Urinary bladder (tissue), 4 donors: Measurements from ENCODE around the gene ACOXL. TPM values are rescaled to one million over a fixed set of nuclear protein-coding genes. Genes with fewer than 3 reads are reported as not detected.

Source experiments
- DNase-seq: peaks from one replicate; pipeline ENCODE4 v3.0.0-alpha.2; 2015; ENCODE audit errors: extremely low spot score
- H3K27ac ChIP-seq: one replicate; pipeline ENCODE4 v1.5.1; 2013; ENCODE audit warnings: low read depth, mild to moderate bottlenecking, moderate library complexity
- H3K36me3 ChIP-seq: one replicate; pipeline ENCODE4 v1.6.1; 2013; ENCODE audit warnings: mild to moderate bottlenecking, moderate library complexity; ENCODE audit not compliant: insufficient read depth
- H3K4me1 ChIP-seq: one replicate; pipeline ENCODE4 v1.6.1; 2013; ENCODE audit warnings: mild to moderate bottlenecking, moderate library complexity; ENCODE audit not compliant: insufficient read depth
- H3K4me3 ChIP-seq: one replicate; pipeline ENCODE4 v1.5.1; 2013; ENCODE audit warnings: low read depth, low read length
- WGBS: extraction: QIAGEN DNeasy Blood & Tissue Kit; methylation state at CpG from one replicate; pipeline ENCODE4 v1.1.7; 2013; 5-methylcytosine and 5-hydroxymethylcytosine counted together
- polyA plus RNA-seq: library from polyadenylated mRNA; stranded (reverse); fragments of 200-250 nt; gene quantifications from one replicate; pipeline ENCODE4 v1.2.3, GENCODE V29; 2013
- total RNA-seq: library from RNA; depleted of rRNA; stranded (reverse); fragments of >200 nt; gene quantifications from one replicate; pipeline ENCODE4 v1.2.3, GENCODE V29; 2014
- donor health status: healthy with polysubstance abuse.
- donor health status: healthy.

The ACOXL gene
- total and polyA plus RNA-seq, 2 donors = 1.2 to 6.2 TPM

DNA sequence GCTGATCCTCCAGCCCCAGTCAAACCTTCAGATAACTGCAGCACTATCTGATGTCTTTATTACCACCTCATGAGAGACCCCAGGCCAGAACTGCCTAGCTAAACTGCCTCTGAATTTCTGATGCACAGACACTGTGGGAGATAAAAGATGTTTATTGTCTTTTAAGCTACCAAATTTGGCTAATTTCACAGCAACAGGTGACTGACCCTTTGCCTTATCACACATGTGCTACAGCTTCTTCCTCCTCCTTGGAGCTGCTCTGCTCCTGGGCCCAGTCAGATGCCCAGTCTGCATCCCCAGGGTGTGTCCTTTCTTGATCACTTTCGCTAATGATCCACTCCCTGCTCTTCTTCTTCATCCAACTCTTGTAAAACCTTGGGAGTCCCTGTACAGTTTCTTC lies 19.6 kb upstream of the ACOXL start:
- no peaks in the 10 kb centered on the region for H3K36me3 ChIP-seq
- H3K4me1 ChIP-seq = no peaks in the 10 kb centered on the region
- 91% methylated on average over 1 of the region's 1 CpG for WGBS
- DNase-seq = no peak
- no peak overlapping the region for H3K27ac ChIP-seq
- H3K4me3 ChIP-seq = no peak overlapping the region

DNA sequence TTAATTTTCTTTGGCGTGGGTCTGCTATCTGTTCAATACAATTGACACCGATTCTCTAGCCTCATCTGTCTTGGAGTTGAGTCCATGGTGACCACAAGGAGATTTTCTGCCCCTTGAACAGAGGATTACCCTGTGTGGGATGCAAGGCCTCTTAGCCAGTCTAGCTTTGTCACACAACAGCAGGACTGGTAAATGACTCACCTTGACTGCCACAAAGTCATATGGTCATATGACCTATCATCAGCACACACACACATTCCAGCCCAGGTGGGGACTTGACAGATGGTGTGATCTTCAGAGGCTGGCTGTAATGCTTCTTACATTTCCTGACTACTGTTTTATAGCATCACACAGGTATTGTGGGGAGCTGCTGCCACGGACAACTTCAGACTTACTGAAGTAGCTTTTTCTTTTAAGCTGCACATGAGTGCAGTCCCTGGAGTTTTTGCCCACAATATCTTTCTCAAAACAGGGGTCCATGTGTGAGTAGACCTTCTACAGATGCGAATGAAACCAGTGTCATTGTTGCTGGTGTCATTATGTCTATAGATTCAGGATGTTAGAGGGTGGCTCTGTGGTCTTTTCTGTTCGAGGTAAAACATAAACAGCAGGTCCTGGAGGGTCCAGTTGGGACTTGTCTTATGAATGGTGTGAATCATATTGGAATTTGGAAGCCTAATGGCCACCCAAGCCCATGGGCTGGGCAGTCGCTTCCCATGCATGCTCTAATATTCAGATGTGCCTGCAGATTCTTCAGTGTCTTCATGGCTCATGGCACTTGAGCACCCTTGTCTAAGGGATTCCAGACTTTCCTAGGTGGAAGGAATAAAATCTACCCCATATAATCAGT lies 18.6 kb upstream of the ACOXL start:
- H3K4me3 ChIP-seq = no peak overlapping the region
- WGBS = 85% methylated on average over 6 of the region's 6 CpGs
- no peak for DNase-seq
- H3K27ac ChIP-seq = no peak overlapping the region
- H3K36me3 ChIP-seq = no peaks in the 10 kb centered on the region
- H3K4me1 ChIP-seq = no peaks in the 10 kb centered on the region

DNA sequence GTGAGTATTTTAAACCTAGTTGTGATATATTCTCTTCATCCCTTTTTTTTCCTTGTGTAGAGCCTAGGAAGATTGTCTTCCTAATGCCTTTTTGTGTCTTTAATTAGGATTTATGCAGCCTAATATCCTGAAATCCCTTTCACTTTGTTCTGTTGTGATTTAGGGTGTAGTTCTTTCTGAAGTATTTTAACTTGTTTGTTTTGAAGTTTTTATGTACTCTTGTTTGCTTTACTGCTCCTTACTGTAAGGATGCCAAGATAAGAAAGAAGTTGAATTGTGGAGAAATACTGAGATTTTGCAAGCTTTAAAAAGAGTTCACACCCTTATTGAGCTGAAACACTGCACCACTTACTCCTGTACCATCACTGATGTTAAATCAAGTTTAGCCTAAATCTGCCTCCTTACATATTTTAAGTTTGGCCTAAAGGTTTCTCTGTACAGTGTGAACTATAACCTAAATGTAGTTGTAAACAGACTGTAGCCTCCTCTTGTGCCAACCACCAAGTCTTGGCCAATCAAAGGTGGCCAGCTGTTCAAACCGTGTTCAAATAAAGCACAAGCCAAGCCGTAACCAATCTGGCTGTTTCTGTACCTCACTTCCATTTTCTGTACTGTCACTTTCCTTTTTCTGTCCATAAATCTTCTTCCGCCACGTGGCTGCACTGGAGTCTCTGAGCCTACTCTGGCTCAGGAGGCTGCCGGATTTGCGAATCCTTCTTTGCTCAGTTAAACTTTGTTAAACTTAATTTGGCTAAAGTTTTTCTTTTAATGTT lies 17.7 kb upstream of the ACOXL start:
- Histone ChIP-seq H3K4me3 (no peak overlapping the region), H3K4me1 (no peaks in the 10 kb centered on the region), H3K27ac (no peak overlapping the region), H3K36me3 (no peaks in the 10 kb centered on the region)
- no peak for DNase-seq
- 61% methylated on average over 6 of the region's 6 CpGs for WGBS

DNA sequence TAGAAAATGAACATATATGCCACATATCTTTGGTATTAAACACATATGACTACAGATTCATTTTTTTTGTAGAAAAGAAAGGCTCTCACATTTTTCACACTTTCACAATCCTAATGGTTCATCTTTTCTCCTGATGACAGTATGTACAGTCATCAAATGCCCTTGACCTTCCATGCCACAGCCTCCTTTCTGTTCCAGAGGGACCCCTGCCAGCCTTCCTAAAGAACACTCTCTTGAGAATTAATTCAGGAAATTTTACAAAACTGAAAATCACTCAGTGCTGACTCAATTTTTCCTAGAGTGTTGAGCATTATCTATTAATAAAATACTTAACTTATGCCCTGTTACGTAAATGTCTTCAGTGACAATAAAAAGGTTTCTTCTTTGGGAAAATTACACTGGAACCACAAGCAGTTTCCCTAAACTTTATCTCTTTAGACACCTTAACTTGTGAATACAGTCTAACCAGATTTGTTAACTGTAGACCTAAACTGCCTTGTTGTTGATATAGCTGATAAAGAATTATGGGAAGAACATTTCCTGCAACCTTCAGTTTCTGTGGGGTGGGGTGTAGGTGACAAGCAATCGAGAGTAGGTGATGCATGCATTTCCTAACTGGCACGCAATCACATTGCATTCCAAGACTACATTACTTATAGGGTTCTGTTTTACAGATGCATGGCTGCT lies 15.3 kb upstream of the ACOXL start:
- Histone ChIP-seq H3K4me1 (no peaks in the 10 kb centered on the region), H3K36me3 (no peaks in the 10 kb centered on the region), H3K4me3 (no peak overlapping the region), H3K27ac (no peak overlapping the region)
- DNase-seq = no peak
- 71% methylated on average over 3 of the region's 3 CpGs for WGBS

DNA sequence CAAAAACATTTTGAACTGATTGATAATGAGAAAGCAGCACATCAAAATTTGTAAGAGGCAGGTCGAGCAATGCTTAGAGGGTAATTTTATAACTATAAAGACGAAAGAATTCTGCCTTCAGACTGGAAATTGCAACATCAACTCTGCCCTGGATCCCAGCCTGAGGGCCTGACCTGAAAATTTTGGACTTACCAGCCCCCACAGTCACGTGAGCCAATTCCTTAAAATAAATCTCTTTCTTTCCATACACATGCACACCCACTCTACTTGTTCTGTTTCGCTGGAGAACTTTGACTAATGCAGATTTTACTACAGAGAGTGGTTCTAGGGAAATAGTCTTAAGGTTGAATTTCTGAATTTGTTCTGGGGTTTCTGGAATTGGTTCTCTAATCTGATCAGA lies 14.6 kb upstream of the ACOXL start:
- 50% methylated on average over 4 of the region's 4 CpGs for WGBS
- DNase-seq = no peak

DNA sequence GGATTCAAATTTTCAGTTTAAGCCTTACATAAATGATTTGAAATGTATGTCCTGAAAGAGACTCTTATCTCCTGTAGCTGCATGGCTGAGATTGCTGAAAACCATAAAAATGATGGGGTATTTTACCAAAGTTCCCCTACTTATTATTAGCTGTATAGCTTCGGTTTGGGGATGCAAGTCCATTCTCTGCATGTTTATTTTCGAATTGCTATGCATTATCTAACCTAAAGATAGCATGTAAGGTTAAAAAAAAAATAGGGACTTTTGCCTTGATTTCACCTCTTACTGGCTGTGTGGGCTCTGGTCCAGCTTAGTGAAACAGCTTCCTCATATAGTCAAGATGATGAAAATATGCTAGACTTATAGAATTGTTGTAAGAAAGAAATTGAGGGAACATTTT lies 14.0 kb upstream of the ACOXL start:
- no peak for DNase-seq
- H3K4me1 ChIP-seq = no peaks in the 10 kb centered on the region
- 70% methylated on average over 2 of the region's 2 CpGs for WGBS
- H3K27ac ChIP-seq = no peak overlapping the region
- no peaks in the 10 kb centered on the region for H3K36me3 ChIP-seq
- H3K4me3 ChIP-seq = no peak overlapping the region

More for the DNA sequence above, 14.6 kb upstream of the ACOXL start:
- H3K36me3 ChIP-seq = no peaks in the 10 kb centered on the region
- no peak overlapping the region for H3K4me3 ChIP-seq
- no peak overlapping the region for H3K27ac ChIP-seq
- no peaks in the 10 kb centered on the region for H3K4me1 ChIP-seq

DNA sequence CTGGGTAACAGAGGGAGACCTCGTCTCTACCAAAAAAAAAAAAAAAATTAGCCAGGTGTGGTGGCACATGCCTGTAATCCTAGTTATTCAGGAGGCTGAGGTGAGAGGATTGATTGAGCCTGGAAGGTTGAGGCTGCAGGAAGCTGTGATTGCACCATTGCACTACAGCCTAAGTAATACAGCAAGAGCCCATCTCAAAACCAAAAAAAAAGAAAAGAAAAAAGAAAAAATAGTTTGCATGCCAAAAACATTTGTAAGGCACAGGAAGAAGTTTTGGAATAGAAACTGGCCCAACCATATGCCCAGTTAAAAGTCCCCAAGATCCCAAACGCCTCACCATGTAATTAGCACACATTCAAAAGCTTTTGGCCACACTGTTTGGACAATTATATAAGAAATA lies 13.4 kb upstream of the ACOXL start:
- H3K4me1 ChIP-seq = no peaks in the 10 kb centered on the region
- H3K4me3 ChIP-seq = no peak overlapping the region
- no peak for DNase-seq
- no peak overlapping the region for H3K27ac ChIP-seq
- 81% methylated on average over 2 of the region's 2 CpGs for WGBS
- H3K36me3 ChIP-seq = no peaks in the 10 kb centered on the region

DNA sequence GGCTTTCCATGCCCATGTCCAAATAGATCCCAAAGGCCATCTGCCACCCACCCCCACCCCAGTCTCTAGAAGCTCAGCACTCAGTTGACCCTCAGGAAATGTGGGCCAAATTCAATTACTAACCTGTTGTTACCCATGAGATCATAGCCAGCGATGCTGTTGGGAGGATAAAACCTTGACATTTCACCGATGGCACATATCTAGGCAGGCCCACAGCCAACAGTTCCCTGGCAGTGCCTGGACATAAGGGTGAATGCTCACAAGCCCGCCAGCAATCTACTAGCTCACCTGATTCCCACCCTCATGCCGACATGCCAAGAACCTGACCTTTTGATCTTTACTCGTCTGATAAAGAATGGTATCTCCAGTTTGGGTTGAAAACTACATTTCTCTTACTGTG lies 11.8 kb upstream of the ACOXL start:
- Histone ChIP-seq H3K27ac (no peak overlapping the region), H3K36me3 (no peaks in the 10 kb centered on the region), H3K4me3 (no peak overlapping the region), H3K4me1 (no peaks in the 10 kb centered on the region)
- no peak for DNase-seq
- 89% methylated on average over 5 of the region's 5 CpGs for WGBS

DNA sequence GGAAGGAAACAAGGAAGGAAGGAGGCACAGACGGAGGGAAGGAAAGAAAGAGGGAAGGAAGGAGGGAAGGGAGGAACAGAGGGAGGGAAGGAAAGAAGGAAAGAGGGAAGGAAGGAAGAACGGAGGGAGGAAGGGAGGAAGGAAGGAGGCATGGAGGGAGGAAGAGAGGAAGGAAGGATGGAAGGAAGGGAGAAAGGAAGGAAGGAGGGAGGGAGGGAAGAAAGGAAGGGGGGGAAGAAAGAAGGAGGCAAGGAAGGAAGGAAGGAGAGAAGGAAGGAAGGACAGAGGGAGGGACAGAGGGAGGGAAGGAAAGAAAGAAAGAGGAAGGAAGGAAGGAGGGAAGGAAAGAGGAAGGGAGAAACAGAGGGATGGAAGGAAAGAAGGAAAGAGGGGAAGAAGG lies 7.6 kb upstream of the ACOXL start:
- Histone ChIP-seq H3K36me3 (no peaks in the 10 kb centered on the region), H3K4me1 (no peaks in the 10 kb centered on the region), H3K4me3 (no peak overlapping the region), H3K27ac (no peak overlapping the region)
- whole genome bisulfite sequencing = 67% methylated on average over 2 of the region's 2 CpGs
- DNase-seq = no peak

DNA sequence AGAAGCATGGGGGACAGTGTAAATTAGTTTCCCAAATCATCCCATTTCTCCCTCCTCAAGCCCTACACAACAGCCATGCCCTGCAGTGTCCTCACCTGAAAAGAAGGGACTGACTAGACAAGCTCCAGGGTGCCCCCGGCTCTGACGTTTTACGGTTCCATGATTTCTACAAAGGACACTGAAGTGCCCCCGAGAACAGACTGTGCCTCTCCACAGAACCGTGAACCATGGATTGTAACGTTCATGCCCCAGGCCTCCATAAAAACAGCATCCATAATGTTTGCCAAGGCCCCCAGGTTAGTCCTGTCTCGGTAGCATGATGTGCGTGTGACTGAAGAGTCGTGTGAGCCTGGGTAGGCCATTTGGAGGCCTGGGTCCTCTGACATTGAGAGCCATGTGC lies 7.0 kb upstream of the ACOXL start:
- H3K4me3 ChIP-seq = no peak overlapping the region
- 89% methylated on average over 9 of the region's 9 CpGs for WGBS
- DNase-seq = no peak
- no peaks in the 10 kb centered on the region for H3K36me3 ChIP-seq
- H3K27ac ChIP-seq = no peak overlapping the region
- no peaks in the 10 kb centered on the region for H3K4me1 ChIP-seq

DNA sequence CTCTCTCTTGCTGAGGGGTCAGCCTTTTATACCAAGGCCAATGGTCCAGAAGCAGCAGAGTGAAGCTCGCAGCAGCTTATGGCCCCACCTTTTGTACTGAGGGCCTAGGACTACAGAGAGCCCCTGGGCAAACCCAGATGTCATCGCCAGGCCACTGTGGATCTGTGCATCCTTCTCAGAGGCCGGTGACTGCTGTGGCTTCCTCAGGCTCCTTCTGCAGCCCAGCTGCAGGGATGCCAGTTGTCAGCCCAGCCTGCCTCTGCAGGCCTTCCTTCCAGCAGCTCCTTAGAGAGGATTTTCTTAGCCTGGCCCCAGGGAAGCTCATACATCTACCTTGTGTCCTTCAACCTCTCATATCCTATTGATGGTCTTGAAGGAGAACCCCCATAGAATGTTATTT lies 6.5 kb upstream of the ACOXL start:
- Histone ChIP-seq H3K36me3 (no peaks in the 10 kb centered on the region), H3K4me1 (no peaks in the 10 kb centered on the region), H3K27ac (no peak overlapping the region), H3K4me3 (no peak overlapping the region)
- WGBS = 93% methylated on average over 3 of the region's 3 CpGs
- no peak for DNase-seq

DNA sequence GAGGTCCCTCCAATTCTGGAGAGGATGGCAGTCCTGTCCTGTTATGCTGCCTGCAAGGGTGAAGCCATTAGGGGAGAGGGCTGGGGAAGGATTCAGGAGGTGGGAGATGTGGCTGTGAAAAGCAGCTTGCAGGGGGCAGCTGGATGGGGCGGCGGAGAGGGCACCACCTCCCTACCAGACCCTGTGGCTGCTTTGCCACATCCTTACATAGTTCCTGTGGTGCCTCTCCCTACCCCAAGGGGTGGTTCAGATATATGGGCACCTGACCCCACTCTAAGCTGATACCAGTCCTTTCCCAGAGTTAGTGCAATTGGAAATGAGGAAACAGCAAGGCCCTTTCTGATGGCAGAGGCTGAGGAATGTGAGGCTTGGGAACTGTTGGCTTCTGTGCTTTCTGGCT lies 6.1 kb upstream of the ACOXL start:
- H3K36me3 ChIP-seq = no peaks in the 10 kb centered on the region
- no peak for DNase-seq
- no peak overlapping the region for H3K4me3 ChIP-seq
- H3K27ac ChIP-seq = no peak overlapping the region
- WGBS = 95% methylated on average over 2 of the region's 2 CpGs
- no peaks in the 10 kb centered on the region for H3K4me1 ChIP-seq

DNA sequence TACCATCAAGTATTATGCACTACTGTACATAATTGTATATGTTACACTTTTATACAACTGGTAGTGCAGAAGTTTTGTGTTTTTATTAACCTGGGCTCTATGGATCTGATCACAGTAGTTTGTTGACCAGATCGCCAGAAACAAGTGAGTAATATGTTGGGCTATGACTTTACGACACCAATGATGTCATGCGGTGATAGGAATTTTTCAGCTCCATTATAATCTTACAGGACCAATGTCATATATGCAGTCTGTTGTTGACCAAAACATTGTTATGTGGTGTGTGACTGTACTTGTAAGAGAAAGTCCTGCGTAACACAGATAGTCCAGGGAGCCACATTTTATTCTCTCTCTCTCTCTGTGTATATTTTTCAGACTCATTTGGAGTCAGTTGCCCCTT lies 4.5 kb upstream of the ACOXL start:
- WGBS = 88% methylated on average over 4 of the region's 4 CpGs
- Histone ChIP-seq H3K4me3 (no peak overlapping the region), H3K36me3 (no peaks in the 10 kb centered on the region), H3K27ac (no peak overlapping the region), H3K4me1 (no peaks in the 10 kb centered on the region)
- no peak for DNase-seq

DNA sequence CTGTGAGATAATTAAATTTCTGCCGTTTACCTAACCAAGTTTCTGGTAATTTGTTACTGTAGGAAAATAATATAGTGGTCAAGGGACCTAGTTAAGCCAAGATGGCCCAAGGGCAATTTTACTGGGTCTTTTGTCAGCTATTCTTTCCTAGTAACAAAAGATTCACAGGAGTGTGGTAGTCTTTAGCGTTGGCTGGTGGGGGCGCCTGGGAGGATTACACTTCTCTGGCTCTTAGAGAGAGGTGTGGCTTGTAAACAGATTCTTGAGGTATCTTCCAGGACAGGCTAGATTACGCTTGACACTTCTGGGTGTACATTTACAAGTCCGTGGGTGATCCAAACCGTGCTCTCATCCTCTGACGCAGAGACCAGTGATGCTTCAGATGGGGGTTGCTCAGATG lies 3.3 kb upstream of the ACOXL start:
- Histone ChIP-seq H3K4me3 (no peak overlapping the region), H3K36me3 (no peaks in the 10 kb centered on the region), H3K4me1 (no peaks in the 10 kb centered on the region), H3K27ac (no peak overlapping the region)
- DNase-seq = no peak
- 70% methylated on average over 7 of the region's 7 CpGs for WGBS
